Esophagus squamous epithelium (tissue), 4 donors: ENCODE data around the gene ZSWIM3.

Experiments
- CTCF ChIP-seq, 6 experiments: fragments of 450-650 bp in 4 of 6; fragments of 200-600 bp in 2 of 6; sonication (generic) in 2 of 6; IDR thresholded peaks; one replicate each; pipeline ENCODE4 v1.5.1; 2016 to 2019; ENCODE audit warnings: antibody characterized with exemption in 6 of 6, mild to moderate bottlenecking in 4 of 6, moderate library complexity in 4 of 6
- POLR2A ChIP-seq, 4 donors: fragments of 450-650 bp; IDR thresholded peaks; one replicate each; pipeline ENCODE4 v1.6.1; 2017; ENCODE audit warnings: antibody characterized with exemption in 4 of 4, mild to moderate bottlenecking in 4 of 4, moderate library complexity in 3 of 4

GRCh38 chr20:45816951-45817350 is 40.5 kb upstream of the ZSWIM3 start:
- TF ChIP-seq POLR2A (IDR thresholded peaks at IDR 0.05) (no peak), CTCF (IDR thresholded peaks at IDR 0.05) (no peak)
